Astrocyte (in vitro differentiated cells and primary cell): ENCODE results near the gene ATP11A.

Source experiments
- EZH2 ChIP-seq: IDR thresholded peaks from 2 replicates; pipeline ENCODE4 v1.6.1; 2012; ENCODE audit warnings: mild to moderate bottlenecking, low read length, inconsistent platforms; ENCODE audit not compliant: insufficient read depth
- TF ChIP-seq, protein P1 (sequence below): IDR thresholded peaks from 2 replicates; pipeline ENCODE4 v1.5.1; 2011; ENCODE audit warnings: low read depth, mild to moderate bottlenecking, inconsistent platforms, low read length, moderate library complexity; ENCODE audit not compliant: insufficient read depth

GRCh38 chr13:112720814-112721197, 31.0 kb downstream of the ATP11A start:
- TF ChIP-seq, protein P1, sequence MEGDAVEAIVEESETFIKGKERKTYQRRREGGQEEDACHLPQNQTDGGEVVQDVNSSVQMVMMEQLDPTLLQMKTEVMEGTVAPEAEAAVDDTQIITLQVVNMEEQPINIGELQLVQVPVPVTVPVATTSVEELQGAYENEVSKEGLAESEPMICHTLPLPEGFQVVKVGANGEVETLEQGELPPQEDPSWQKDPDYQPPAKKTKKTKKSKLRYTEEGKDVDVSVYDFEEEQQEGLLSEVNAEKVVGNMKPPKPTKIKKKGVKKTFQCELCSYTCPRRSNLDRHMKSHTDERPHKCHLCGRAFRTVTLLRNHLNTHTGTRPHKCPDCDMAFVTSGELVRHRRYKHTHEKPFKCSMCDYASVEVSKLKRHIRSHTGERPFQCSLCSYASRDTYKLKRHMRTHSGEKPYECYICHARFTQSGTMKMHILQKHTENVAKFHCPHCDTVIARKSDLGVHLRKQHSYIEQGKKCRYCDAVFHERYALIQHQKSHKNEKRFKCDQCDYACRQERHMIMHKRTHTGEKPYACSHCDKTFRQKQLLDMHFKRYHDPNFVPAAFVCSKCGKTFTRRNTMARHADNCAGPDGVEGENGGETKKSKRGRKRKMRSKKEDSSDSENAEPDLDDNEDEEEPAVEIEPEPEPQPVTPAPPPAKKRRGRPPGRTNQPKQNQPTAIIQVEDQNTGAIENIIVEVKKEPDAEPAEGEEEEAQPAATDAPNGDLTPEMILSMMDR: no peak
- TF ChIP-seq EZH2: no peak
